OCI-LY3 (cell line): ENCODE results near the gene PCGF1.

Experiments used
- EZH2phosphoT487 ChIP-seq: fragments of 200-600 bp; shearing (Covaris generic); IDR thresholded peaks from 2 replicates; pipeline ENCODE4 v1.6.1; 2018; ENCODE audit warnings: antibody characterized with exemption, mixed run types, low read depth
- TF ChIP-seq, protein P1 (sequence below): fragments of 200-600, 300-600 bp; sonication (generic); IDR thresholded peaks from 2 replicates; pipeline ENCODE4 v1.5.1; 2014; ENCODE audit warnings: antibody characterized with exemption, low read length, low read depth

- TF ChIP-seq, protein P1, sequence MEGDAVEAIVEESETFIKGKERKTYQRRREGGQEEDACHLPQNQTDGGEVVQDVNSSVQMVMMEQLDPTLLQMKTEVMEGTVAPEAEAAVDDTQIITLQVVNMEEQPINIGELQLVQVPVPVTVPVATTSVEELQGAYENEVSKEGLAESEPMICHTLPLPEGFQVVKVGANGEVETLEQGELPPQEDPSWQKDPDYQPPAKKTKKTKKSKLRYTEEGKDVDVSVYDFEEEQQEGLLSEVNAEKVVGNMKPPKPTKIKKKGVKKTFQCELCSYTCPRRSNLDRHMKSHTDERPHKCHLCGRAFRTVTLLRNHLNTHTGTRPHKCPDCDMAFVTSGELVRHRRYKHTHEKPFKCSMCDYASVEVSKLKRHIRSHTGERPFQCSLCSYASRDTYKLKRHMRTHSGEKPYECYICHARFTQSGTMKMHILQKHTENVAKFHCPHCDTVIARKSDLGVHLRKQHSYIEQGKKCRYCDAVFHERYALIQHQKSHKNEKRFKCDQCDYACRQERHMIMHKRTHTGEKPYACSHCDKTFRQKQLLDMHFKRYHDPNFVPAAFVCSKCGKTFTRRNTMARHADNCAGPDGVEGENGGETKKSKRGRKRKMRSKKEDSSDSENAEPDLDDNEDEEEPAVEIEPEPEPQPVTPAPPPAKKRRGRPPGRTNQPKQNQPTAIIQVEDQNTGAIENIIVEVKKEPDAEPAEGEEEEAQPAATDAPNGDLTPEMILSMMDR: no peak
- no peak for TF ChIP-seq EZH2phosphoT487
Measured at GRCh38 chr2:74496997-74497776, 10.3 kb downstream of the PCGF1 start.
